Measurements from ENCODE around the gene CLIC4.

DNA sequence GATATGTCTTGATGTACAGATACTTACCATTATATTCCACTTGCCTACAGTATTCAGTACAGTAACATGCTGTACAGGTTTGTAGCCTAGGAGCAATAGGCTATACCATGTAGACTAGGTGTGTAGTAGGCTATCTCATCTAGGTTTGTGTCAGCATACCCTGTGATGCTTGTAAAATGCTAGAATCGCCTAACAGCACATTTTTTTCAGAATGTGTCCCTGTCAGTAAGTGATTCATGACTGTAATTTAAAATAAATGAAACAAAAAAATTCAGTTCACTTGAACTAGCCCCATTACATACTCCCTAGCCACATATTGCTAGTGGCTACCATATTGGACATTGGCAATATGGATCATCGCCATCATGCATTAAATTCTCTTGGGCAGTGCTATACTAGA lies 51.3 kb downstream of the CLIC4 start:
- TF ChIP-seq, protein P1, sequence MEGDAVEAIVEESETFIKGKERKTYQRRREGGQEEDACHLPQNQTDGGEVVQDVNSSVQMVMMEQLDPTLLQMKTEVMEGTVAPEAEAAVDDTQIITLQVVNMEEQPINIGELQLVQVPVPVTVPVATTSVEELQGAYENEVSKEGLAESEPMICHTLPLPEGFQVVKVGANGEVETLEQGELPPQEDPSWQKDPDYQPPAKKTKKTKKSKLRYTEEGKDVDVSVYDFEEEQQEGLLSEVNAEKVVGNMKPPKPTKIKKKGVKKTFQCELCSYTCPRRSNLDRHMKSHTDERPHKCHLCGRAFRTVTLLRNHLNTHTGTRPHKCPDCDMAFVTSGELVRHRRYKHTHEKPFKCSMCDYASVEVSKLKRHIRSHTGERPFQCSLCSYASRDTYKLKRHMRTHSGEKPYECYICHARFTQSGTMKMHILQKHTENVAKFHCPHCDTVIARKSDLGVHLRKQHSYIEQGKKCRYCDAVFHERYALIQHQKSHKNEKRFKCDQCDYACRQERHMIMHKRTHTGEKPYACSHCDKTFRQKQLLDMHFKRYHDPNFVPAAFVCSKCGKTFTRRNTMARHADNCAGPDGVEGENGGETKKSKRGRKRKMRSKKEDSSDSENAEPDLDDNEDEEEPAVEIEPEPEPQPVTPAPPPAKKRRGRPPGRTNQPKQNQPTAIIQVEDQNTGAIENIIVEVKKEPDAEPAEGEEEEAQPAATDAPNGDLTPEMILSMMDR (IDR thresholded peaks at IDR 0.05) = no peak
- no peak for TF ChIP-seq POLR2A (IDR thresholded peaks at IDR 0.05)
